WTC11 (cell line): ENCODE measurements around the gene DNLZ. TPM values are rescaled to one million over a fixed set of nuclear protein-coding genes. Genes with fewer than 3 reads are reported as not detected.

Experiments used
- ATAC-seq: fragments of 200-7000 bp; cut with Tn5 transposase; 2 replicates; pipeline ENCODE4 v1.10.0; 2021; ENCODE audit warnings: mild to moderate bottlenecking, moderate library complexity
- CTCF ChIA-PET: fragments of 300-600 bp; sonication (Branson Sonifier 250); formaldehyde crosslinking; loops from one replicate; lab custom pipeline; 2021; ENCODE audit warnings: antibody characterized with exemption; lab: Charles Lee
- POLR2A ChIA-PET: fragments of 350-600 bp; sonication (Branson Sonifier 250); formaldehyde crosslinking; loops from one replicate; lab custom pipeline; 2021; ENCODE audit warnings: antibody characterized with exemption; lab: Charles Lee
- DNase-seq: peaks from one replicate; pipeline ENCODE4 v3.0.0; 2021; ENCODE audit warnings: low spot score
- H3K27ac Mint-ChIP-seq: 2 replicates; pipeline ENCODE4 v1.8.0; 2021; ENCODE audit warnings: mixed read lengths
- H3K27me3 Mint-ChIP-seq: 2 replicates; pipeline ENCODE4 v1.8.0; 2021; ENCODE audit warnings: low read depth, mild to moderate bottlenecking, moderate library complexity, mixed read lengths
- H3K36me3 Mint-ChIP-seq: 2 replicates; pipeline ENCODE4 v1.8.0; 2021; ENCODE audit warnings: mixed read lengths
- H3K4me1 Mint-ChIP-seq: 2 replicates; pipeline ENCODE4 v1.8.0; 2022; ENCODE audit warnings: mixed read lengths
- H3K4me3 Mint-ChIP-seq: 2 replicates; pipeline ENCODE4 v1.8.0; 2021; ENCODE audit warnings: mild to moderate bottlenecking, moderate library complexity, mixed read lengths
- H3K9me3 Mint-ChIP-seq: 2 replicates; pipeline ENCODE4 v1.8.0; 2021; ENCODE audit warnings: mixed read lengths
- ESRRA ChIP-seq: sonication (generic); formaldehyde crosslinking; IDR thresholded peaks from 2 replicates; pipeline ENCODE4 v1.8.1; 2022; ENCODE audit warnings: mild to moderate bottlenecking, missing genetic modification reagents, borderline replicate concordance
- FOXJ3 ChIP-seq: sonication (generic); formaldehyde crosslinking; IDR thresholded peaks from 2 replicates; pipeline ENCODE4 v1.9.0; 2021; ENCODE audit warnings: missing genetic modification reagents, mild to moderate bottlenecking, borderline replicate concordance
- GRHL2 ChIP-seq: fragments of 250-450 bp; sonication (Bioruptor Pico); IDR thresholded peaks from 2 replicates; pipeline ENCODE4 v1.8.0; 2022; ENCODE audit warnings: mild to moderate bottlenecking, moderate library complexity; ENCODE audit not compliant: insufficient replicate concordance, severe bottlenecking
- IRF2 ChIP-seq: sonication (generic); formaldehyde crosslinking; IDR thresholded peaks from 2 replicates; pipeline ENCODE4 v1.8.0; 2022; ENCODE audit warnings: low read depth, missing genetic modification reagents, borderline replicate concordance
- JUN ChIP-seq: sonication (generic); formaldehyde crosslinking; IDR thresholded peaks from 2 replicates; pipeline ENCODE4 v1.8.0; 2023; ENCODE audit warnings: mild to moderate bottlenecking, missing genetic modification reagents
- MYBL2 ChIP-seq: sonication (generic); formaldehyde crosslinking; IDR thresholded peaks from 2 replicates; pipeline ENCODE4 v1.8.1; 2023; ENCODE audit warnings: mild to moderate bottlenecking, moderate library complexity, missing genetic modification reagents
- OVOL2 ChIP-seq: fragments of 250-450 bp; sonication (Bioruptor Pico); IDR thresholded peaks from 2 replicates; pipeline ENCODE4 v1.9.0; 2021; ENCODE audit warnings: mild to moderate bottlenecking, borderline replicate concordance
- PRRX2 ChIP-seq: fragments of 250-450 bp; sonication (Bioruptor Pico); IDR thresholded peaks from 2 replicates; pipeline ENCODE4 v1.8.0; 2021; ENCODE audit warnings: mild to moderate bottlenecking
- TCF7 ChIP-seq: sonication (generic); formaldehyde crosslinking; IDR thresholded peaks from 2 replicates; pipeline ENCODE4 v1.8.0; 2022; ENCODE audit warnings: mild to moderate bottlenecking, low read depth, missing genetic modification reagents, moderate library complexity
- TEAD4 ChIP-seq: sonication (generic); formaldehyde crosslinking; IDR thresholded peaks from 2 replicates; pipeline ENCODE4 v1.8.0; 2022; ENCODE audit warnings: mild to moderate bottlenecking, missing genetic modification reagents
- TP53 ChIP-seq: sonication (generic); formaldehyde crosslinking; IDR thresholded peaks from 2 replicates; pipeline ENCODE4 v1.8.1; 2023; ENCODE audit warnings: mild to moderate bottlenecking, missing genetic modification reagents
- ZNF423 ChIP-seq: fragments of 250-450 bp; sonication (Bioruptor Pico); IDR thresholded peaks from 2 replicates; pipeline ENCODE4 v2.1.2; 2022; ENCODE audit warnings: mild to moderate bottlenecking, moderate library complexity
- total RNA-seq: library from RNA; stranded (reverse); gene quantifications from 3 replicates; pipeline ENCODE4 v1.2.3, GENCODE V29; 2021
- TF ChIP-seq, protein P1 (sequence below): sonication (generic); formaldehyde crosslinking; IDR thresholded peaks from 2 replicates; pipeline ENCODE4 v1.8.0; 2023; ENCODE audit warnings: mild to moderate bottlenecking, missing genetic modification reagents
- TF ChIP-seq, protein P2 (sequence below): sonication (generic); formaldehyde crosslinking; IDR thresholded peaks from 2 replicates; pipeline ENCODE4 v1.8.1; 2022; ENCODE audit warnings: low read depth, missing genetic modification reagents, borderline replicate concordance
- TF ChIP-seq, protein P3 (sequence below): fragments of 250-450 bp; sonication (Bioruptor Pico); IDR thresholded peaks from 2 replicates; pipeline ENCODE4 v2.1.2; 2022; ENCODE audit warnings: mild to moderate bottlenecking, moderate library complexity
- TF ChIP-seq, protein P4 (sequence below): fragments of 250-450 bp; sonication (Bioruptor Pico); IDR thresholded peaks from 2 replicates; pipeline ENCODE4 v1.9.0; 2021; ENCODE audit warnings: mild to moderate bottlenecking
- TF ChIP-seq, protein P5 (sequence below): sonication (generic); formaldehyde crosslinking; IDR thresholded peaks from 2 replicates; pipeline ENCODE4 v1.8.1; 2022; ENCODE audit warnings: low read depth, mild to moderate bottlenecking, moderate library complexity, missing genetic modification reagents, borderline replicate concordance
- TF ChIP-seq, protein P6 (sequence below): sonication (generic); formaldehyde crosslinking; IDR thresholded peaks from 2 replicates; pipeline ENCODE4 v1.8.1; 2023; ENCODE audit warnings: mild to moderate bottlenecking, missing genetic modification reagents, moderate library complexity

The DNLZ gene
- total RNA-seq, 1 experiment from 2014 or later = 17.2 TPM

DNA sequence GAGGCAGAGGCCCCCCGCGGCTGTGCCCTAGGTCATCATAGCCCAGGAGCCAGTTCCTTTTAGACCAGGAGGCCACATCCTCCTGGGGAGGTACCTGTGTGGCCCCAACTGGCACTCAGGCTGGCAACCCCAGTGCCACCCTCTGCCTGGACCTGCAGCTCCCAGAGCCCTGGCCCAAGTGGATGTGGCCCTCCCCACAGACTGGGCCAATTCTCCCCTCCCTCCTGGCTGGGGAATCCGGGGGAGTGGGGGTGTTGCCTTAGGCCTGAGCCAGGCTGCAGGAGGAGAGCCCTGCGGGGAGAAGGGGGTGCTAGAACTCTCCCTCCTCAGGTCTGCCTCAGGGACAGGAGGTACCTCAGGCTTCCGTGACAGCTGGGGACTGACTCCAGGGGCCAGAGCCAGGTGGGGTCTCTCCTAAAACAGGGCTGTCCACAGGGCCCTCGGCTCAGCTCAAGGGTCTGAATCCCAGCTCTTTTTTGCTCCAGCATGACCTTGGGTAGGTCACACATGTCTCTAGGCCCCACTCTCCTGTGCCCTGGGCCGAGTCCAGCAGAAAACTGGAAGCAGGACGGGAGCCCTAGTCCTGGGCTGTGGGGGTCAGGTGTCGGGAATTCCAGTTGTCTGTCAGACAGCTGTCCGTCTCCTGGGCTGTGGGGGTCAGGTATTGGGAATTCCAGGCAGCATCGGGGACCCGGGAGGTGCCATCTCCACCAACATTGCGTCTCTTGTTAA, 9.6 kb downstream of the DNLZ start:
- DNase-seq (no peak), ATAC-seq (no peak)
- H3K27ac Mint-ChIP-seq = no peak overlapping the region
- ChIA-PET POLR2A (interaction anchor here (0.5 to 1.5 kb wide), 4 partner anchors 9 to 302 kb away, joined by 3 read pairs; no protein-coding TSS in a partner anchor), CTCF (interaction anchor here (0.9 to 1.9 kb wide), 3 partner anchors 8 to 14 kb away, joined by 3 to 7 read pairs (median 3); partner anchors contain the start of gene DNLZ)
- no peaks in the 10 kb centered on the region for H3K4me1 Mint-ChIP-seq
- H3K9me3 Mint-ChIP-seq = no peaks in the 10 kb centered on the region
- no peak overlapping the region for H3K4me3 Mint-ChIP-seq
- no peaks in the 10 kb centered on the region for H3K27me3 Mint-ChIP-seq
- H3K36me3 Mint-ChIP-seq = no peaks in the 10 kb centered on the region
- TF ChIP-seq, protein P1, sequence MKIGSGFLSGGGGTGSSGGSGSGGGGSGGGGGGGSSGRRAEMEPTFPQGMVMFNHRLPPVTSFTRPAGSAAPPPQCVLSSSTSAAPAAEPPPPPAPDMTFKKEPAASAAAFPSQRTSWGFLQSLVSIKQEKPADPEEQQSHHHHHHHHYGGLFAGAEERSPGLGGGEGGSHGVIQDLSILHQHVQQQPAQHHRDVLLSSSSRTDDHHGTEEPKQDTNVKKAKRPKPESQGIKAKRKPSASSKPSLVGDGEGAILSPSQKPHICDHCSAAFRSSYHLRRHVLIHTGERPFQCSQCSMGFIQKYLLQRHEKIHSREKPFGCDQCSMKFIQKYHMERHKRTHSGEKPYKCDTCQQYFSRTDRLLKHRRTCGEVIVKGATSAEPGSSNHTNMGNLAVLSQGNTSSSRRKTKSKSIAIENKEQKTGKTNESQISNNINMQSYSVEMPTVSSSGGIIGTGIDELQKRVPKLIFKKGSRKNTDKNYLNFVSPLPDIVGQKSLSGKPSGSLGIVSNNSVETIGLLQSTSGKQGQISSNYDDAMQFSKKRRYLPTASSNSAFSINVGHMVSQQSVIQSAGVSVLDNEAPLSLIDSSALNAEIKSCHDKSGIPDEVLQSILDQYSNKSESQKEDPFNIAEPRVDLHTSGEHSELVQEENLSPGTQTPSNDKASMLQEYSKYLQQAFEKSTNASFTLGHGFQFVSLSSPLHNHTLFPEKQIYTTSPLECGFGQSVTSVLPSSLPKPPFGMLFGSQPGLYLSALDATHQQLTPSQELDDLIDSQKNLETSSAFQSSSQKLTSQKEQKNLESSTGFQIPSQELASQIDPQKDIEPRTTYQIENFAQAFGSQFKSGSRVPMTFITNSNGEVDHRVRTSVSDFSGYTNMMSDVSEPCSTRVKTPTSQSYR (CRISPR knock-in tag) = no peak

DNA sequence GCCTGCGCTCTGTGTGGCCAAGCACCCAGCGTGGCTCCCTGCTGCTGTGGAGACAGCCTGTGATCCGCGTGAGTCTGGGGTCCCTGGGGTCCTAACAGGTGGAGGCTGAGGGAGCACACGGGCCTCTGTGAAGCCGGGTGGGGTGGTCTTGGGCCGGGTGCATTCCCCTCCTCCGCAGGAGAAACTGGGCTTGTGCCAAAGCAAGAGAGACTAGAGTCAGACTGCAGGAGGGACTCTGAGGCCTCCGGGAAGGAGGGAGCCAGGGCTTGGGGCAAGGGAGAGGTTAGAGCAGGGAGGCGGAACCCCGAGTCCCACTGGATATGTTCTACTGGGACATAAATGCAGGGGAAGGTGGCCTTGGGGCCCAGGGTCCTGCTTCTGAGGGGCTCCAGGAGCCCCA, 10.5 kb downstream of the DNLZ start:
- POLR2A ChIA-PET = interaction anchor here (0.5 to 1.5 kb wide), 3 partner anchors 10 to 71 kb away, joined by 3 read pairs; no protein-coding TSS in a partner anchor
- Mint-ChIP-seq H3K36me3 (no peaks in the 10 kb centered on the region), H3K9me3 (no peaks in the 10 kb centered on the region), H3K27ac (no peak overlapping the region), H3K27me3 (no peaks in the 10 kb centered on the region), H3K4me1 (no peaks in the 10 kb centered on the region), H3K4me3 (no peak overlapping the region)
- CTCF ChIA-PET = interaction anchor here (1.1 to 1.9 kb wide), 2 partner anchors 10 to 14 kb away, joined by 3 to 7 read pairs; partner anchors contain the start of gene DNLZ
- TF ChIP-seq, protein P2, sequence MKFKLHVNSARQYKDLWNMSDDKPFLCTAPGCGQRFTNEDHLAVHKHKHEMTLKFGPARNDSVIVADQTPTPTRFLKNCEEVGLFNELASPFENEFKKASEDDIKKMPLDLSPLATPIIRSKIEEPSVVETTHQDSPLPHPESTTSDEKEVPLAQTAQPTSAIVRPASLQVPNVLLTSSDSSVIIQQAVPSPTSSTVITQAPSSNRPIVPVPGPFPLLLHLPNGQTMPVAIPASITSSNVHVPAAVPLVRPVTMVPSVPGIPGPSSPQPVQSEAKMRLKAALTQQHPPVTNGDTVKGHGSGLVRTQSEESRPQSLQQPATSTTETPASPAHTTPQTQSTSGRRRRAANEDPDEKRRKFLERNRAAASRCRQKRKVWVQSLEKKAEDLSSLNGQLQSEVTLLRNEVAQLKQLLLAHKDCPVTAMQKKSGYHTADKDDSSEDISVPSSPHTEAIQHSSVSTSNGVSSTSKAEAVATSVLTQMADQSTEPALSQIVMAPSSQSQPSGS (CRISPR knock-in tag) = no peak
- no peak for TF ChIP-seq ESRRA (CRISPR knock-in tag)
- no peak for TF ChIP-seq ZNF423 (CRISPR knock-in tag)
- no peak for TF ChIP-seq IRF2
- TF ChIP-seq, protein P3, sequence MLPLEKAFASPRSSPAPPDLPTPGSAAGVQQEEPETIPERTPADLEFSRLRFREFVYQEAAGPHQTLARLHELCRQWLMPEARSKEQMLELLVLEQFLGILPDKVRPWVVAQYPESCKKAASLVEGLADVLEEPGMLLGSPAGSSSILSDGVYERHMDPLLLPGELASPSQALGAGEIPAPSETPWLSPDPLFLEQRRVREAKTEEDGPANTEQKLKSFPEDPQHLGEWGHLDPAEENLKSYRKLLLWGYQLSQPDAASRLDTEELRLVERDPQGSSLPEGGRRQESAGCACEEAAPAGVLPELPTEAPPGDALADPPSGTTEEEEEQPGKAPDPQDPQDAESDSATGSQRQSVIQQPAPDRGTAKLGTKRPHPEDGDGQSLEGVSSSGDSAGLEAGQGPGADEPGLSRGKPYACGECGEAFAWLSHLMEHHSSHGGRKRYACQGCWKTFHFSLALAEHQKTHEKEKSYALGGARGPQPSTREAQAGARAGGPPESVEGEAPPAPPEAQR (CRISPR knock-in tag) = no peak
- no peak for TF ChIP-seq TEAD4 (CRISPR knock-in tag)
- no peak for TF ChIP-seq GRHL2 (CRISPR knock-in tag)
- no peak for TF ChIP-seq MYBL2 (CRISPR knock-in tag)
- no peak for TF ChIP-seq OVOL2 (CRISPR knock-in tag)
- TF ChIP-seq, protein P4, sequence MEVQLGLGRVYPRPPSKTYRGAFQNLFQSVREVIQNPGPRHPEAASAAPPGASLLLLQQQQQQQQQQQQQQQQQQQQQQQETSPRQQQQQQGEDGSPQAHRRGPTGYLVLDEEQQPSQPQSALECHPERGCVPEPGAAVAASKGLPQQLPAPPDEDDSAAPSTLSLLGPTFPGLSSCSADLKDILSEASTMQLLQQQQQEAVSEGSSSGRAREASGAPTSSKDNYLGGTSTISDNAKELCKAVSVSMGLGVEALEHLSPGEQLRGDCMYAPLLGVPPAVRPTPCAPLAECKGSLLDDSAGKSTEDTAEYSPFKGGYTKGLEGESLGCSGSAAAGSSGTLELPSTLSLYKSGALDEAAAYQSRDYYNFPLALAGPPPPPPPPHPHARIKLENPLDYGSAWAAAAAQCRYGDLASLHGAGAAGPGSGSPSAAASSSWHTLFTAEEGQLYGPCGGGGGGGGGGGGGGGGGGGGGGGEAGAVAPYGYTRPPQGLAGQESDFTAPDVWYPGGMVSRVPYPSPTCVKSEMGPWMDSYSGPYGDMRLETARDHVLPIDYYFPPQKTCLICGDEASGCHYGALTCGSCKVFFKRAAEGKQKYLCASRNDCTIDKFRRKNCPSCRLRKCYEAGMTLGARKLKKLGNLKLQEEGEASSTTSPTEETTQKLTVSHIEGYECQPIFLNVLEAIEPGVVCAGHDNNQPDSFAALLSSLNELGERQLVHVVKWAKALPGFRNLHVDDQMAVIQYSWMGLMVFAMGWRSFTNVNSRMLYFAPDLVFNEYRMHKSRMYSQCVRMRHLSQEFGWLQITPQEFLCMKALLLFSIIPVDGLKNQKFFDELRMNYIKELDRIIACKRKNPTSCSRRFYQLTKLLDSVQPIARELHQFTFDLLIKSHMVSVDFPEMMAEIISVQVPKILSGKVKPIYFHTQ (CRISPR knock-in tag) = no peak
- no peak for TF ChIP-seq TP53
- no peak for TF ChIP-seq PRRX2
- TF ChIP-seq, protein P5, sequence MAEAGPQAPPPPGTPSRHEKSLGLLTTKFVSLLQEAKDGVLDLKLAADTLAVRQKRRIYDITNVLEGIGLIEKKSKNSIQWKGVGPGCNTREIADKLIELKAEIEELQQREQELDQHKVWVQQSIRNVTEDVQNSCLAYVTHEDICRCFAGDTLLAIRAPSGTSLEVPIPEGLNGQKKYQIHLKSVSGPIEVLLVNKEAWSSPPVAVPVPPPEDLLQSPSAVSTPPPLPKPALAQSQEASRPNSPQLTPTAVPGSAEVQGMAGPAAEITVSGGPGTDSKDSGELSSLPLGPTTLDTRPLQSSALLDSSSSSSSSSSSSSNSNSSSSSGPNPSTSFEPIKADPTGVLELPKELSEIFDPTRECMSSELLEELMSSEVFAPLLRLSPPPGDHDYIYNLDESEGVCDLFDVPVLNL = no peak
- TF ChIP-seq, protein P6, sequence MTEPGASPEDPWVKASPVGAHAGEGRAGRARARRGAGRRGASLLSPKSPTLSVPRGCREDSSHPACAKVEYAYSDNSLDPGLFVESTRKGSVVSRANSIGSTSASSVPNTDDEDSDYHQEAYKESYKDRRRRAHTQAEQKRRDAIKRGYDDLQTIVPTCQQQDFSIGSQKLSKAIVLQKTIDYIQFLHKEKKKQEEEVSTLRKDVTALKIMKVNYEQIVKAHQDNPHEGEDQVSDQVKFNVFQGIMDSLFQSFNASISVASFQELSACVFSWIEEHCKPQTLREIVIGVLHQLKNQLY (CRISPR knock-in tag) = no peak
- TF ChIP-seq TCF7 (CRISPR knock-in tag) = no peak
- TF ChIP-seq FOXJ3 (CRISPR knock-in tag) = no peak
- no peak for TF ChIP-seq JUN
- ATAC-seq (no peak), DNase-seq (no peak)
